Cardiac muscle cell (in vitro differentiated cells and primary cell): ENCODE data around the gene CSPG4. TPM values are rescaled to one million over a fixed set of nuclear protein-coding genes. Genes with fewer than 3 reads are reported as not detected.
"Not testable (repeated sequence)": the region's sequence is repeated elsewhere in the genome, so short reads cannot be mapped to it uniquely, and the experiment has no call there.

Experiments
- DNase-seq, 2 donors: peaks; one replicate each; pipeline versions ENCODE4 v3.0.0 to v3.0.0-alpha.2; 2010 to 2017; ENCODE audit warnings: low read depth in 1 of 2, low spot score in 1 of 2
- H3K27ac ChIP-seq: fragments of 200-600 bp; sonication (generic); 2 replicates; pipeline ENCODE4 v1.5.1; 2016
- H3K27me3 ChIP-seq: fragments of 200-600 bp; sonication (generic); 2 replicates; pipeline ENCODE4 v1.6.0; 2016; ENCODE audit warnings: control low read depth
- H3K36me3 ChIP-seq: fragments of 200-600 bp; sonication (generic); 2 replicates; pipeline ENCODE4 v1.5.1; 2016; ENCODE audit warnings: control low read depth
- H3K4me1 ChIP-seq: fragments of 200-600 bp; sonication (generic); 2 replicates; pipeline ENCODE4 v1.8.1; 2017; ENCODE audit warnings: low read depth, mild to moderate bottlenecking, mixed run types
- H3K4me3 ChIP-seq: fragments of 200-600 bp; sonication (generic); 2 replicates; pipeline ENCODE4 v1.5.1; 2016; ENCODE audit warnings: mild to moderate bottlenecking
- H3K9me3 ChIP-seq: fragments of 200-600 bp; sonication (generic); 2 replicates; pipeline ENCODE4 v1.5.1; 2017; ENCODE audit warnings: low read depth, mild to moderate bottlenecking, control low read depth
- CTCF ChIP-seq: IDR thresholded peaks from 2 replicates; pipeline ENCODE4 v1.5.1; 2012; ENCODE audit warnings: low read depth, mild to moderate bottlenecking, low read length
- polyA plus RNA-seq: library from polyadenylated mRNA; unstranded; fragments of >200 nt; fragmentation: Nextera tagmentation; extraction: Ambion mirVana; gene quantifications from 2 replicates; pipeline ENCODE4 v1.2.1, GENCODE V29; 2016
- total RNA-seq: library from RNA; depleted of rRNA; stranded (reverse); fragments of >200 nt; gene quantifications from 2 replicates; pipeline ENCODE4 v1.2.3, GENCODE V29; 2016

Gene CSPG4, protein sequence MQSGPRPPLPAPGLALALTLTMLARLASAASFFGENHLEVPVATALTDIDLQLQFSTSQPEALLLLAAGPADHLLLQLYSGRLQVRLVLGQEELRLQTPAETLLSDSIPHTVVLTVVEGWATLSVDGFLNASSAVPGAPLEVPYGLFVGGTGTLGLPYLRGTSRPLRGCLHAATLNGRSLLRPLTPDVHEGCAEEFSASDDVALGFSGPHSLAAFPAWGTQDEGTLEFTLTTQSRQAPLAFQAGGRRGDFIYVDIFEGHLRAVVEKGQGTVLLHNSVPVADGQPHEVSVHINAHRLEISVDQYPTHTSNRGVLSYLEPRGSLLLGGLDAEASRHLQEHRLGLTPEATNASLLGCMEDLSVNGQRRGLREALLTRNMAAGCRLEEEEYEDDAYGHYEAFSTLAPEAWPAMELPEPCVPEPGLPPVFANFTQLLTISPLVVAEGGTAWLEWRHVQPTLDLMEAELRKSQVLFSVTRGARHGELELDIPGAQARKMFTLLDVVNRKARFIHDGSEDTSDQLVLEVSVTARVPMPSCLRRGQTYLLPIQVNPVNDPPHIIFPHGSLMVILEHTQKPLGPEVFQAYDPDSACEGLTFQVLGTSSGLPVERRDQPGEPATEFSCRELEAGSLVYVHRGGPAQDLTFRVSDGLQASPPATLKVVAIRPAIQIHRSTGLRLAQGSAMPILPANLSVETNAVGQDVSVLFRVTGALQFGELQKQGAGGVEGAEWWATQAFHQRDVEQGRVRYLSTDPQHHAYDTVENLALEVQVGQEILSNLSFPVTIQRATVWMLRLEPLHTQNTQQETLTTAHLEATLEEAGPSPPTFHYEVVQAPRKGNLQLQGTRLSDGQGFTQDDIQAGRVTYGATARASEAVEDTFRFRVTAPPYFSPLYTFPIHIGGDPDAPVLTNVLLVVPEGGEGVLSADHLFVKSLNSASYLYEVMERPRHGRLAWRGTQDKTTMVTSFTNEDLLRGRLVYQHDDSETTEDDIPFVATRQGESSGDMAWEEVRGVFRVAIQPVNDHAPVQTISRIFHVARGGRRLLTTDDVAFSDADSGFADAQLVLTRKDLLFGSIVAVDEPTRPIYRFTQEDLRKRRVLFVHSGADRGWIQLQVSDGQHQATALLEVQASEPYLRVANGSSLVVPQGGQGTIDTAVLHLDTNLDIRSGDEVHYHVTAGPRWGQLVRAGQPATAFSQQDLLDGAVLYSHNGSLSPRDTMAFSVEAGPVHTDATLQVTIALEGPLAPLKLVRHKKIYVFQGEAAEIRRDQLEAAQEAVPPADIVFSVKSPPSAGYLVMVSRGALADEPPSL (N-terminal part only)
- total RNA-seq = 17.2 and 30.6 TPM in 2 replicates
- polyA plus RNA-seq = 7.1 and 12.1 TPM in 2 replicates

DNA sequence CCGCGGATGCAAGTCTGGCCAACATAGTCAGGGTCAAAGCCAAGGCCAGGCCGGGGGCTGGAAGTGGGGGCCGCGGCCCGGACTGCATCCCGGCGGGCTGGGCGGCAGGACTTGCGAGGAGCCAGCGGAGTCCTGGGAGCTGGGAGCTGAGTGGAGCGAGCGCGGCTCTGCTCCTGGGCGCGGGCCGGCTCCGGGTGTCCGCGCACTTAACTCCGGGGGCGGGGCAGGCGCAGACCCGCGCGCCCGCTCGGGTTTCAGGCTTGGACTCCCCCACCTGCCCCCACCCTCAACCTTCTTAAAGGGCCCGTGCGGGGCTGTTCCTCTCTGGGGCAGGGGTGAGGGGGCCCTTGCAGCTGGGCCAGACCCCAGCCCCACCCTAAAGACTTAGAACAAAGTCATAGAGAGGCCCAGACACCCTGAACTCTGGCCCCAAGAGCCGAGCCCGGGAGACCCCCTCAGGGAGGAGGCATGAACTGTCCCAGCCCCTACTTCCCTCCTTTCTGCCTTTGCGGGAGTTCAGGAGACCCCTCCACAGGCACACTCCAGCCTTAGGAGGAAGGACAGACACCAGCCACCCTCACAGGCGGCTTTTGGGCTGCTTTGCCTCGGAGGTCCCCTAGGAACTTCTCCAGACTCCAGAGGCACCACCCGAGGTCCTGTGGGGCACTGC lies at the start of gene CSPG4:
CSPG4 (minus strand) TSS at position 181 of the 670 bp plus-strand sequence; CDS start at position 88, 93 bp downstream.
- H3K27me3 ChIP-seq = no peaks in the 10 kb centered on the region
- no peak for TF ChIP-seq CTCF
- H3K36me3 ChIP-seq = no peaks in the 10 kb centered on the region
- peak within 1 kb of the TSS; percentile 73 for H3K27ac ChIP-seq
- H3K4me1 ChIP-seq = peaks cover 16% of the 10 kb centered on the region
- no peaks in the 10 kb centered on the region for H3K9me3 ChIP-seq
- H3K4me3 ChIP-seq = peak within 1 kb of the TSS; percentile 30
- DNase-seq = peak; percentile 76 to 89

GRCh38 chr15:75762357-75762718 lies 49.7 kb upstream of the CSPG4 start:
- not testable (repeated sequence) for H3K36me3 ChIP-seq, H3K27ac ChIP-seq, H3K27me3 ChIP-seq, H3K9me3 ChIP-seq, H3K4me3 ChIP-seq, DNase-seq
- H3K4me1 ChIP-seq = peaks cover 37% of the 10 kb centered on the region

DNA sequence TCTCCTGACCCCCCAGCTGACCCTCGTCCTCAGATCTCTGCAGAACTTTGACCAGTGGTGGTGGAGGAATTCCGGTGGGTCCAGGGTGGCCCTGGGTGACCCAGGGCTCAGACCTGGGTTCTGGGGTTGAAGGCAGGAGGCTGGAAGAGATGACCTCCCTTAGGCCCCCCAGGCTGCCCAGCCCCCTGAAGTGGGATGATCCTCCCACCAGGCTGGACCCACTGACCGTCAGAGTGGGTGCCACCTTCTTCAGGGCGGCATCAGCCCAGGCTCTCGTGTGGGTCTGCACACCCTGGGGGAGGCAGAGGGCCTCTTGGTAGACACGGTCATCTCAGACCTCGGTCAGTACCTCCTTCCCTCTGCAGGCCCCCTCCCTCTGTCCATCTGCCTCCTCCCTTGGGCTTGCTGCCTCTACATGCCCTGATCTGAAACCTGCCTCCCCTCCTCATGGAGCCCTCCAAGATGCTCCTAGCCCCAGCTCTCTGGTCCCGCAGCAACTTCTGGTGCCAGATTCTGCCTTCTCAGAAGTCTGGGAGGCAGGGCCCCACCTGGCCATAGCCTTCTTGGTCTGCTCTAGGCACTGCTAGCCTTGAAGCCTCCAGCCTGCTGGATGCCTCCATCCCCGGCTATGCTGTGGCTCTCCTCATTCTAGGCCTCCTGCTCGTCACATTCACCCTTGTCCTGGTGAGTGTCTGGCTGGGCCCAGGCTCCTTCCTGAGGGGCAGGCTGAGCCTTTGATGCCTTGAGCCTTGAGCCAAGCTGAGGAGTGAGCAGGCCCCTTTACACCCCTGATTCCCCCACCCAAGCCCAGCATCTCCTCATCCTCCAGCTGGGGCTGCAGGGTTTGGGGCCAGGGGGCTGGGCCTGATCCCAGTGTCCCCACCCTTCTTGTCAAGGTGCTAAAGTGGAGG lies 49.1 kb upstream of the CSPG4 start:
- H3K4me3 ChIP-seq = no peak overlapping the region
- TF ChIP-seq CTCF = no peak
- H3K9me3 ChIP-seq = no peaks in the 10 kb centered on the region
- no peaks in the 10 kb centered on the region for H3K27me3 ChIP-seq
- no peak for DNase-seq
- no peaks in the 10 kb centered on the region for H3K36me3 ChIP-seq
- peaks cover 37% of the 10 kb centered on the region for H3K4me1 ChIP-seq
- H3K27ac ChIP-seq = no peak overlapping the region

DNA sequence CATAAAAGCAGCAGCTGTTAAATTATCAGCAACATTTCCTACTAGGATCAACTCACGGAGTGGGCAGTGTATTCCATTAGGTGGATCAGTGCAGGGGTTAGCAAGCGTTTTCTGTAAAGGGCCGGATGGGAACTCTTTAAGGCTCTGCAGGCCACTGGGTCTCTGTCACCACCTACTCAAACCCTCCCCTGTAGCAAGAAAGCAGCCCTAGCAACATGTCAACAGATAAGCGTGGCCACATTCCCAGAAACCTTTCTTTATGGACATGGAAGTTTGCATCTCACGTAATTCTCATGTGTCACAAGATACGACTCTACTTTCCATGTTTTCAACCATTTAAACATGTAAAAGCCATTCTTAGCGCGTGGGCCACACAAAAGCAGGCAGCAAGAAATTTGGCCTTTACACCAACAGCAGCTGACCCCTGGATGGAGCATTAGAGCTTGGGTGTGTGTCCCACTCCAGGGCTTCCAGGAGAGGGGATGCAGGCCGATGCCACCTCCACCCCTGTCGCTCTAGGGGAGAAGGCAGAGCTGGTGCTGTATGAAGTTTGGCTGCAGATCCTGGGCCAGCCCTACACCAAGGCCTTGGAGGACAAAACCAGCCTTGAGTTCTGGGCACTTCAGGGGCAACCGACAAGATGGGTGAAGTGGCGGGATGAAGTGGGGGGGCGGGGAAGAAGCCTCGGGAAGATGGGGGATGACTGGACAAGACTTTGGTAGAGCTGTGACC lies 48.2 kb upstream of the CSPG4 start:
- Histone ChIP-seq H3K9me3 (no peaks in the 10 kb centered on the region), H3K4me3 (no peak overlapping the region), H3K36me3 (no peaks in the 10 kb centered on the region), H3K27ac (peak overlapping the region; percentile 92), H3K4me1 (peaks cover 37% of the 10 kb centered on the region), H3K27me3 (no peaks in the 10 kb centered on the region)
- DNase-seq = peak; percentile 16 to 69
- TF ChIP-seq CTCF = no peak

DNA sequence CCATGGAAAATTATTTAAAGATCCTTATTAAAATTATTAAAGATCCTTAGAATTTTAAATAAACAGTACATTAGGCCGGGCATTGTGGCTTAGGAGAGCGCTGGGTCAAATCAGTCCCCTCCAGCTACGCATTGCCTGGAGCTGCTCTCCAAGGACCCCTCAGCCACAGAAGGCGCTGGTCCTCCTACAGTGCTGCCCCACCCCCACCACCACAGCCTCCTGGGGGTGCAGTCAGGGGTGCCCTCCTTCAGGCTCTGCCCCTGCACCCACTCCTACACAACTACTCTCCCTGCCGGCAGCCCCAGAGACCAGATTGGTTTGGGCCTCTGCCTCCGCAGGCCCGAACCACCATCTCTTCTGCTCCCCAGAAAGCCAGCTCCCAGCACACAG lies 47.5 kb upstream of the CSPG4 start:
- not testable (repeated sequence) for H3K36me3 ChIP-seq, H3K27me3 ChIP-seq, H3K9me3 ChIP-seq, H3K4me3 ChIP-seq, DNase-seq
- Histone ChIP-seq H3K27ac (peak overlapping the region; percentile 92), H3K4me1 (peaks cover 37% of the 10 kb centered on the region)
